Fibroblast of villous mesenchyme (primary cell): ENCODE data around the gene RIMBP2. TPM values are rescaled to one million over a fixed set of nuclear protein-coding genes. Genes with fewer than 3 reads are reported as not detected.

ENCODE experiments used
- DNase-seq: peaks from one replicate; pipeline ENCODE4 v3.0.0-alpha.2; 2010; ENCODE audit warnings: low read depth
- H3K4me3 ChIP-seq: 2 replicates; pipeline ENCODE4 v1.5.1; 2011; ENCODE audit warnings: low read depth, mild to moderate bottlenecking, low read length
- CTCF ChIP-seq: IDR thresholded peaks from 2 replicates; pipeline ENCODE4 v1.5.1; 2012; ENCODE audit warnings: low read depth, mild to moderate bottlenecking, low read length; ENCODE audit not compliant: insufficient read depth
- total RNA-seq: library from RNA; depleted of rRNA; stranded (reverse); fragments of >200 nt; gene quantifications from 2 replicates; pipeline ENCODE4 v1.2.3, GENCODE V29; 2012

RIMBP2 gene
- total RNA-seq, 1 donor = not detected

DNA sequence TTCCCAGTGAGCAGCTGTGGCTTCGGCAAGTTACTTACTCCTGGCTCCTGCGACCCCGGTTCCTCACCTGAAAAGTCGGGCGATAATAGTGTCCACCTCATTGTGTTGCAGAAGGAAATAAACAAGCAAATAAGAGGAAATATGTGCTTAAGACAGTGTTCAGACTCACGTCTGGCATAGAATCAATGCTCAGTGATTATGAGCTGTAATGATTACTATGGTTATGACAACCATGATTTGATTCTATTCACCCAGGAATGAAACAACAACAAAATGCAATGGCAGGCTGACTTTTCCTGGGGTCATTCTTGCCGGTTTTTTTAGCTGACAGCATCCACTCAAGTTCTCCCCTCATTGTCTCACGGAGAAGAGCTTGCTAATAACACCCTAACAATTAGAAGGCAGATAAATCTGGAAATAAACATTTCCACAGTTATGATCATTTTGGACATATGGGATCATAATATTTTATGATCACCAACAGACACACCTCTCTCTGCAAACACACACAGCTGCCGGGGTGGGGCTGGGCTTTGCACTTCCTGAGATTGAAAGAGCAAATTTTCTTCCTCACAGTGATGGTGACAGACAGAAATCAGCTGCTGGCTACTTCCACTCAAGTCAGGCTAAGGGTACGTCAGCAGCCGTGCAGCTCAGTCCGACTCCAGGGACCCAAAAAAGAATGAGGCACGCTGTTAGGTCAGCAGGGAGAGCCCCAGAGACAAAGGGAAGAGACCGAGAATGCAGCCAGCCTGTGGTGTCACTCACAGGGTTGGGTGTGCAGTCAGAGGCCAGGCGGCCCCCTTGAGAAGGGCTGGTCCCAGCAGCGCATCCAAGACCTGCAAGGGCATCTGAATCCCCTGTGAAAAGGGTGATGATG is 158.0 kb downstream of the RIMBP2 start:
- H3K4me3 ChIP-seq = no peak overlapping the region
- DNase-seq = no peak
- TF ChIP-seq CTCF = no peak

- no peak for DNase-seq
- no peak for TF ChIP-seq CTCF
Measured at GRCh38 chr12:130557201-130557600, 158.9 kb downstream of the RIMBP2 start.

DNA sequence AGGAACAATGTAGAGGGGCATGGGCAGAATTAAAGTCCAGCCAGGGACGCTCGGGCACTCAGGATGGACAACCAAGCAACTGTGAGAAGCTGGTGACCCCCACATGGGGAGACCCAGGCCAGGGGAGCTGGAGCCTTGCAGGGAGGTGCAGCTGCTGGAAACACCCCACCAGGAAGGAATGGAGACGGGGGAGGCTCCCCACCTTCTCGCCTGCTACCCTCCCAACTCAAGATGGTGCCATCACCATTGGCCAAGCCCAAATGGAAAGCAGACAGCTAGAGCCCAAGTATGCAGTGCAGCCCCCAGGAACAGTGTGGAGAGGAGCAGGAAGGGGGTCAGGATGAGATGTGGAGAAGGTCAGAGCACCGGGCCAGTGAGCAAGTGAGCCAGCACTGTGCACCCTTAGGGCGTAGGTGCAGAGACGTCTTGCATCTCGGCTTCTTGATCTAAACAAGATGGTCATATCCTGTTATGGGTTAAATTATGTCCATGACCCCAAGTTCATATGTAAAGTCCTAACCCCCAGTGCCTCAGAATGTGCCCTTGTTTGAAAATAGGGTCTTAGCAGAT is 159.5 kb downstream of the RIMBP2 start:
- no peak for TF ChIP-seq CTCF
- H3K4me3 ChIP-seq = no peak overlapping the region
- no peak for DNase-seq

More at GRCh38 chr12:130557201-130557600, 158.9 kb downstream of the RIMBP2 start:
- no peak overlapping the region for H3K4me3 ChIP-seq

- TF ChIP-seq CTCF = no peak
- H3K4me3 ChIP-seq = no peak overlapping the region
- DNase-seq = no peak
Measured at GRCh38 chr12:130555628-130556485, 160.2 kb downstream of the RIMBP2 start.

DNA sequence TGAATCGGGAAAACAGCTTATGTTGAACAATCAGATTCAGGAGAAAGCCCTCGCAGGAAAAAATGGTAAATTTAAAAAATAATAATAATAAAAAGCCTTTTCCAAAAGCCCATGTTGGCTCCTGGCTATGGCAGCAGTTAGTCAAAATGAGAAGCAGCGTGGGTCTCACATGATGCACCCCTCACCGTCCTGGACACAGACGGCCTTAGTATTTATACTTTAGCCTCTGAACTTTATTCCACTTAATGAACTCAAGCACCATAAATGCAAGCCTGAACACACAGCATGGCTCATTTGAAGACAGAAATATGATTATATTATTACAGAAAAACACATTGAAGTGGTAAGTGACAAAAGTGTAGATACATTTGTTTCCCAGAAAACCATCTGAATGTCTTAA is 160.9 kb downstream of the RIMBP2 start:
- DNase-seq = no peak
- no peak for TF ChIP-seq CTCF
- H3K4me3 ChIP-seq = no peak overlapping the region

GRCh38 chr12:130552483-130552996 is 163.6 kb downstream of the RIMBP2 start:
- no peak for TF ChIP-seq CTCF
- H3K4me3 ChIP-seq = no peak overlapping the region
- no peak for DNase-seq
